Measurements from ENCODE around the gene CPSF4L.

CPSF4L gene

GRCh38 chr17:73230088-73230487 lies 31.6 kb downstream of the CPSF4L start:
- no peak for DNase-seq (ENCODE audit: low read depth)
- no peak overlapping the region for H3K4me3 ChIP-seq (ENCODE audit: low read depth, low read length)
- TF ChIP-seq POLR2A (IDR thresholded peaks at IDR 0.05; ENCODE audit: extremely low read depth, insufficient read length), result no peak
- TF ChIP-seq, protein P1, sequence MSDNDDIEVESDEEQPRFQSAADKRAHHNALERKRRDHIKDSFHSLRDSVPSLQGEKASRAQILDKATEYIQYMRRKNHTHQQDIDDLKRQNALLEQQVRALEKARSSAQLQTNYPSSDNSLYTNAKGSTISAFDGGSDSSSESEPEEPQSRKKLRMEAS (IDR thresholded peaks at IDR 0.05; ENCODE audit: low read depth, low read length), result no peak
- TF ChIP-seq MYC (IDR thresholded peaks at IDR 0.05; ENCODE audit: low read depth, low read length), result no peak
- TF ChIP-seq, protein P2, sequence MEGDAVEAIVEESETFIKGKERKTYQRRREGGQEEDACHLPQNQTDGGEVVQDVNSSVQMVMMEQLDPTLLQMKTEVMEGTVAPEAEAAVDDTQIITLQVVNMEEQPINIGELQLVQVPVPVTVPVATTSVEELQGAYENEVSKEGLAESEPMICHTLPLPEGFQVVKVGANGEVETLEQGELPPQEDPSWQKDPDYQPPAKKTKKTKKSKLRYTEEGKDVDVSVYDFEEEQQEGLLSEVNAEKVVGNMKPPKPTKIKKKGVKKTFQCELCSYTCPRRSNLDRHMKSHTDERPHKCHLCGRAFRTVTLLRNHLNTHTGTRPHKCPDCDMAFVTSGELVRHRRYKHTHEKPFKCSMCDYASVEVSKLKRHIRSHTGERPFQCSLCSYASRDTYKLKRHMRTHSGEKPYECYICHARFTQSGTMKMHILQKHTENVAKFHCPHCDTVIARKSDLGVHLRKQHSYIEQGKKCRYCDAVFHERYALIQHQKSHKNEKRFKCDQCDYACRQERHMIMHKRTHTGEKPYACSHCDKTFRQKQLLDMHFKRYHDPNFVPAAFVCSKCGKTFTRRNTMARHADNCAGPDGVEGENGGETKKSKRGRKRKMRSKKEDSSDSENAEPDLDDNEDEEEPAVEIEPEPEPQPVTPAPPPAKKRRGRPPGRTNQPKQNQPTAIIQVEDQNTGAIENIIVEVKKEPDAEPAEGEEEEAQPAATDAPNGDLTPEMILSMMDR (IDR thresholded peaks at IDR 0.05; ENCODE audit: low read depth, low read length), result no peak

DNA sequence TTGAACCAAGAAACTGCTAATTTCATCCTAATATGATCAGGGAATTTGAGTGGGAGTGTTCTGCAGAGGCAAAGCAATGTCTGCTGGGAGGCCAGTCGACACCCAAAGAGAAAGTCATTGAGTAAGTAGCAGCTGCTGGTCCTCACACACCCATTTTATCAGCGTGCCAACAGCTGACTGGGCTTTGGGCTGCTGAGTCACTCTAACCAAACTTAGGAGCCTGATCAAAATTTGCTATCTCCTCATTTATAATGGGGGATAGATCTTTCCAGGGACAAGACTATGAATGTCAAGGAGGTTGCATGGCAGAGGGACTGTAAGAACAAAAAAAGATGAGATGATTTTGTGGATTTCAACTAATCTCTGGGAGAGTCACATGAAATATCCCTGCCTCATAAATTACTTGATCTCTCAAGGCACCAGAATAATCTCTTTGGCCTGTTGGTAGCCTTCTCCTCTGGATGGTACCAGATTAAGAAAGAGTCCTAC lies 32.9 kb downstream of the CPSF4L start:
- peak; percentile 72 for DNase-seq (ENCODE audit: low read depth)
- no peak for TF ChIP-seq MYC (IDR thresholded peaks at IDR 0.05; ENCODE audit: low read depth, low read length)
- no peak for TF ChIP-seq POLR2A (IDR thresholded peaks at IDR 0.05; ENCODE audit: extremely low read depth, insufficient read length)
- TF ChIP-seq, protein P1 (IDR thresholded peaks at IDR 0.05; ENCODE audit: low read depth, low read length), result no peak
- TF ChIP-seq, protein P2 (IDR thresholded peaks at IDR 0.05; ENCODE audit: low read depth, low read length), result no peak
- no peak overlapping the region for H3K4me3 ChIP-seq (ENCODE audit: low read depth, low read length)

DNA sequence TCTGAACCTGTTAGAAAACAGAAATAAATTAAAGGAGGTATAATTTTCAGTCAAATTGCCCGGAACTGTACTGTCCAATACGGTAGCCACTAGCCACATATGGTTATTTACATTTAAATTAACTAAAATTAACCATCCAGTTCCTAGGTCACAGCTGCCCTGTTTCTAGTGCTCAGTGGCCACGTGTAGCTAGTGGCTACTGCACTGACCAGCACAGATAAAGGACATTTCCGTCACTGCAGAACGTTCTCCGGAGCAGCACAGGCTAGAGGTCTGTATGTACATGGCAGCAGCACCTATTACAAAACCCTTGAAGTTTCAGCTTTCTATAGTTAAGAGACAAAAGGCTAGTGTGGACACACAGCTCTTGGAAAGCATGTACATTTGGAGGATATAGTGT lies 33.7 kb downstream of the CPSF4L start:
- DNase-seq (ENCODE audit: low read depth), result no peak
- TF ChIP-seq MYC (IDR thresholded peaks at IDR 0.05; ENCODE audit: low read depth, low read length), result no peak
- no peak overlapping the region for H3K4me3 ChIP-seq (ENCODE audit: low read depth, low read length)

DNA sequence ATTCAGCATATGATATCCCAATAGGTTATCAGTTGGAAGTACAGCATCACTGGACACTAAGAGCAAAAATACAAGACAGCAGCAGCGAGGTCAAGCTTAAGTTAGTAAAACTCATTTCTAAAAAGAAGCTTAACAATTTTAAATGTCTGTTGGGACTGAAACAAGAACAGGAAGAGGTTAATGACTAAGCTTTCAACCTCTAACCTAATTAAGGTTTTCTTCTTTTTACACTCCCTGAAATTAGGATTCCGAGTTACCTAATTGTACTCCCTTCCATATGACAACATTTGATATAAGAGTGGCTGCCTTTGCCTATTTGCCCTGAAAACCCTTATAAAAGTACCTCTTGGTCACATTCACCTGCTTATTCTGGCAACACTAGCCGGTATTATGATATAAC lies 34.3 kb downstream of the CPSF4L start:
- peak overlapping the region; percentile 4 for H3K4me3 ChIP-seq (ENCODE audit: low read depth, low read length)
- TF ChIP-seq, protein P1 (IDR thresholded peaks at IDR 0.05; ENCODE audit: low read depth, low read length), result no peak
- no peak for TF ChIP-seq POLR2A (IDR thresholded peaks at IDR 0.05; ENCODE audit: extremely low read depth, insufficient read length)
- TF ChIP-seq, protein P2 (IDR thresholded peaks at IDR 0.05; ENCODE audit: low read depth, low read length), result no peak
- no peak for TF ChIP-seq MYC (IDR thresholded peaks at IDR 0.05; ENCODE audit: low read depth, low read length)
- peak; percentile 42 for DNase-seq (ENCODE audit: low read depth)

GRCh38 chr17:73226556-73227172 lies 35.0 kb downstream of the CPSF4L start:
- H3K4me3 ChIP-seq (ENCODE audit: low read depth, low read length), result peak overlapping the region; percentile 4
- TF ChIP-seq, protein P2 (IDR thresholded peaks at IDR 0.05; ENCODE audit: low read depth, low read length), result no peak
- TF ChIP-seq, protein P1 (IDR thresholded peaks at IDR 0.05; ENCODE audit: low read depth, low read length), result no peak
- DNase-seq (ENCODE audit: low read depth), result no peak

GRCh38 chr17:73224663-73225305 lies 36.9 kb downstream of the CPSF4L start:
- no peak for DNase-seq (ENCODE audit: low read depth)
- TF ChIP-seq POLR2A (IDR thresholded peaks at IDR 0.05; ENCODE audit: extremely low read depth, insufficient read length), result no peak
- TF ChIP-seq MYC (IDR thresholded peaks at IDR 0.05; ENCODE audit: low read depth, low read length), result no peak
- TF ChIP-seq, protein P1 (IDR thresholded peaks at IDR 0.05; ENCODE audit: low read depth, low read length), result no peak
- TF ChIP-seq, protein P2 (IDR thresholded peaks at IDR 0.05; ENCODE audit: low read depth, low read length), result no peak
- H3K4me3 ChIP-seq (ENCODE audit: low read depth, low read length), result no peak overlapping the region

All from NB4 (cell line).